ENCODE measurements around the gene CADM1. TPM values are rescaled to one million over a fixed set of nuclear protein-coding genes. Genes with fewer than 3 reads are reported as not detected.

The CADM1 gene
- total RNA-seq, 1 experiment from 2014 or later: 0.79 TPM

- Histone ChIP-seq H3K9me2 (ENCODE audit: insufficient read depth) (no peaks in the 10 kb centered on the region), H3K36me3 (ENCODE audit: control insufficient read depth in 1 of 2, insufficient read depth in 2 of 2, low read length in 2 of 2) (no peaks in the 10 kb centered on the region), H3K4me1 (ENCODE audit: control insufficient read depth in 1 of 2, insufficient read depth in 2 of 2, low read length in 2 of 2) (no peaks in the 10 kb centered on the region), H4K20me1 (ENCODE audit: insufficient read depth) (no peaks in the 10 kb centered on the region), H3K27ac (ENCODE audit: low read depth, low read length) (no peak overlapping the region), H3K27me3 (ENCODE audit: insufficient read depth, low read length) (no peaks in the 10 kb centered on the region), H2AFZ (ENCODE audit: low read depth, low read length, poor library complexity, severe bottlenecking) (no peak overlapping the region), H3K4me2 (ENCODE audit: low read length) (no peak overlapping the region), H3K9me3 (ENCODE audit: control insufficient read depth in 1 of 2, insufficient read depth in 1 of 2, low read depth in 1 of 2, low read length in 2 of 2) (peaks cover 5% of the 10 kb centered on the region in 2 experiments; a peak in 2 of 4 replicates), H3K4me3 (replicated peaks in 1 of 2; ENCODE audit: low read depth in 1 of 2, low read length in 2 of 2) (no peak overlapping the region), H3K79me2 (ENCODE audit: insufficient read depth, low read length) (no peaks in the 10 kb centered on the region), H3K9ac (ENCODE audit: low read length) (no peak overlapping the region)
- intact Hi-C loops (cut with micrococcal nuclease): no loop called here
- POLR2A ChIA-PET: no interaction called here
- RAD21 ChIA-PET (ENCODE audit: low non-redundant PET in 1 of 2, low total read pairs in 2 of 2, uncharacterized antibody in 2 of 2, unreplicated experiment in 2 of 2): no interaction called here
- DNase-seq (ENCODE audit: low read depth, low spot score) (no peak), ATAC-seq (no peak)
- CTCF ChIA-PET: no interaction called here
- no TSS peak for BruUV-seq (replicated peaks)
- TF ChIP-seq CEBPB (IDR thresholded peaks at IDR 0.05; ENCODE audit: low read depth) (no peak), EGR1 (IDR thresholded peaks at IDR 0.05; ENCODE audit: low read depth) (no peak), FOSL1 (IDR thresholded peaks at IDR 0.05; ENCODE audit: low read depth) (no peak), SRF (IDR thresholded peaks at IDR 0.05; ENCODE audit: low read depth) (no peak), YY1 (IDR thresholded peaks at IDR 0.05; ENCODE audit: extremely low read depth, insufficient replicate concordance, low read depth, low read length) (no peak), REST (IDR thresholded peaks at IDR 0.05; ENCODE audit: low read depth) (no peak), RAD21 (IDR thresholded peaks at IDR 0.05; ENCODE audit: low read depth) (no peak), SP1 (IDR thresholded peaks at IDR 0.05; ENCODE audit: low read depth) (no peak), JUND (IDR thresholded peaks at IDR 0.05) (no peak), ATF3 (IDR thresholded peaks at IDR 0.05) (no peak), POLR2A (IDR thresholded peaks at IDR 0.05; ENCODE audit: borderline replicate concordance, extremely low read depth, insufficient read depth, insufficient read length) (no peak), ELF1 (IDR thresholded peaks at IDR 0.05; ENCODE audit: borderline replicate concordance, low read depth) (no peak), EZH2 (IDR thresholded peaks at IDR 0.05) (no peak), CTCF (IDR thresholded peaks at IDR 0.05 in 2 of 3, conservative IDR thresholded peaks at IDR 0.05 in 1 of 3; ENCODE audit: borderline replicate concordance in 1 of 3, insufficient read depth in 1 of 3, low read depth in 2 of 3, low read length in 2 of 3) (no peak), MAX (IDR thresholded peaks at IDR 0.05) (no peak), CBX3 (IDR thresholded peaks at IDR 0.05; ENCODE audit: low read depth) (no peak), SIN3A (IDR thresholded peaks at IDR 0.05; ENCODE audit: low read depth) (no peak), TCF7L2 (IDR thresholded peaks at IDR 0.05; ENCODE audit: borderline replicate concordance, extremely low read depth, insufficient read depth, insufficient read length) (no peak)
These were observed 223.4 kb downstream of the CADM1 start for GRCh38 chr11:115280775-115281174.

All from HCT116 (cell line).